NB4 (cell line): ENCODE measurements around the gene PDGFC.

ENCODE experiments used
- DNase-seq: peaks from one replicate; pipeline ENCODE4 v3.0.0; 2010; ENCODE audit warnings: low read depth
- H3K4me3 ChIP-seq: one replicate; pipeline ENCODE4 v1.5.1; 2011; ENCODE audit warnings: mild to moderate bottlenecking, low read depth, low read length, moderate library complexity
- MYC ChIP-seq: IDR thresholded peaks from 2 replicates; pipeline ENCODE4 v1.6.1; 2011; ENCODE audit warnings: low read depth, low read length
- POLR2A ChIP-seq: IDR thresholded peaks from 2 replicates; pipeline ENCODE4 v1.6.1; 2011; ENCODE audit warnings: mild to moderate bottlenecking; ENCODE audit not compliant: insufficient read length; ENCODE audit errors: extremely low read depth
- TF ChIP-seq, protein P1 (sequence below): IDR thresholded peaks from one replicate; pipeline ENCODE4 v1.5.1; 2012; ENCODE audit warnings: low read depth, low read length
- TF ChIP-seq, protein P2 (sequence below): IDR thresholded peaks from 2 replicates; pipeline ENCODE4 v1.6.1; 2011; ENCODE audit warnings: low read depth, low read length

The PDGFC gene

DNA sequence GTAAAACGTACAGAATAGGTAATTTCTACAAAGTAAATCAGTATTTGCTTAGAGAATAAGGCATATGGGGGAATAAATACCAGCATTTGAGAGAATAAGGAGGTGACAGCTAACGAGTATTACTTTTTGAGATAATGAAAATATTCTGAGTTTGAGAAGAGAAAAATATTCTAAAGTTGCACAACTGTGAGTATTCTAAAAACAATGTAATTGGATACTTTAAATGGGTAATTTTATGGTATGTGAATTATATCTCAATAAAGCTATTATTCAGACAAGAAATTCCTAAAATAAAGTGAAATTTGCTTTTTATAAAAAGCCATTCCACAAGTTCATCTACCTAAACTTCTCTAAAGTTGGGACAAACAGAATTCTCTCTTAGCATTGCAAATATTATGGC lies 62.6 kb downstream of the PDGFC start:
- H3K4me3 ChIP-seq: no peak overlapping the region
- TF ChIP-seq, protein P1, sequence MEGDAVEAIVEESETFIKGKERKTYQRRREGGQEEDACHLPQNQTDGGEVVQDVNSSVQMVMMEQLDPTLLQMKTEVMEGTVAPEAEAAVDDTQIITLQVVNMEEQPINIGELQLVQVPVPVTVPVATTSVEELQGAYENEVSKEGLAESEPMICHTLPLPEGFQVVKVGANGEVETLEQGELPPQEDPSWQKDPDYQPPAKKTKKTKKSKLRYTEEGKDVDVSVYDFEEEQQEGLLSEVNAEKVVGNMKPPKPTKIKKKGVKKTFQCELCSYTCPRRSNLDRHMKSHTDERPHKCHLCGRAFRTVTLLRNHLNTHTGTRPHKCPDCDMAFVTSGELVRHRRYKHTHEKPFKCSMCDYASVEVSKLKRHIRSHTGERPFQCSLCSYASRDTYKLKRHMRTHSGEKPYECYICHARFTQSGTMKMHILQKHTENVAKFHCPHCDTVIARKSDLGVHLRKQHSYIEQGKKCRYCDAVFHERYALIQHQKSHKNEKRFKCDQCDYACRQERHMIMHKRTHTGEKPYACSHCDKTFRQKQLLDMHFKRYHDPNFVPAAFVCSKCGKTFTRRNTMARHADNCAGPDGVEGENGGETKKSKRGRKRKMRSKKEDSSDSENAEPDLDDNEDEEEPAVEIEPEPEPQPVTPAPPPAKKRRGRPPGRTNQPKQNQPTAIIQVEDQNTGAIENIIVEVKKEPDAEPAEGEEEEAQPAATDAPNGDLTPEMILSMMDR: no peak
- TF ChIP-seq MYC (no peak), POLR2A (no peak)
- TF ChIP-seq, protein P2, sequence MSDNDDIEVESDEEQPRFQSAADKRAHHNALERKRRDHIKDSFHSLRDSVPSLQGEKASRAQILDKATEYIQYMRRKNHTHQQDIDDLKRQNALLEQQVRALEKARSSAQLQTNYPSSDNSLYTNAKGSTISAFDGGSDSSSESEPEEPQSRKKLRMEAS: no peak
- no peak for DNase-seq

DNA sequence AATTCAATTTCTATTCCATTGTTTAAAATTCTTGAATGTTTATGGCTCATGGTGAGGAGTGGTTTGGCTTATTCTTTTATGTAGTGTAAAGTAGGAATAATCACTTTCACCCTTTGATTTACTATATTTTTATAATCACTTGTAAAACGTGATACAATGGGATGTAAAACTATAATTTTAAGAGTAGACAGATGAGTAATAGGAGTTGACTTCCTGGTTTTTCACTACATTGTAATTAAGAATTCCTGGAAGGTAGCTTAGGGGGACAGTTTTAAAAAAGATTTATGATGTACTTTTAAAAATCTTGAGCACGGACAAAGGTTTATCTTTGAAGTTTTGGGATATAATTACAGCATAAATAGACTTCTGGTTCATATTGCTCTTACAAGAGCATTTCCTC lies 65.3 kb downstream of the PDGFC start:
- no peak overlapping the region for H3K4me3 ChIP-seq
- no peak for DNase-seq
- TF ChIP-seq POLR2A: no peak
- TF ChIP-seq, protein P2: no peak
- no peak for TF ChIP-seq MYC
- TF ChIP-seq, protein P1: no peak

DNA sequence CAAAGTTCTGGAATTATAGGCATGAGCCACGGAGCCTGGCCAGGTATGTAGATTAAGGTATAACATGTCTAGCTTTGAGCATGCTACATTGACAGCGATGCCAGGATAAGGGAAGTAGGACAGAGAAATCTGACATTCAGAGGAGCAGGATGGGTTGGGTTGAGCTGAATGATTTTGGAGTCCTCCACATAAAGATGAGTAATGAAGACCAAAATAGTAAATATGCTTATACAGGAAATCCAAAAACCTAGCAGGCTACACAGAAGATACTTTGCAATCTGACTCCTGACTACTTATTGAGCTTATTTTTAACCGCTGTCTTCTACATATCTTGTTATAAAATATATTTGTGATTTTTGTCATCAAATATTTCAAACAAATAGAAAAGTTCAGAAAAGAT lies 69.7 kb downstream of the PDGFC start:
- TF ChIP-seq POLR2A: no peak
- TF ChIP-seq, protein P2: no peak
- no peak for TF ChIP-seq MYC
- TF ChIP-seq, protein P1: no peak
- no peak overlapping the region for H3K4me3 ChIP-seq
- no peak for DNase-seq

DNA sequence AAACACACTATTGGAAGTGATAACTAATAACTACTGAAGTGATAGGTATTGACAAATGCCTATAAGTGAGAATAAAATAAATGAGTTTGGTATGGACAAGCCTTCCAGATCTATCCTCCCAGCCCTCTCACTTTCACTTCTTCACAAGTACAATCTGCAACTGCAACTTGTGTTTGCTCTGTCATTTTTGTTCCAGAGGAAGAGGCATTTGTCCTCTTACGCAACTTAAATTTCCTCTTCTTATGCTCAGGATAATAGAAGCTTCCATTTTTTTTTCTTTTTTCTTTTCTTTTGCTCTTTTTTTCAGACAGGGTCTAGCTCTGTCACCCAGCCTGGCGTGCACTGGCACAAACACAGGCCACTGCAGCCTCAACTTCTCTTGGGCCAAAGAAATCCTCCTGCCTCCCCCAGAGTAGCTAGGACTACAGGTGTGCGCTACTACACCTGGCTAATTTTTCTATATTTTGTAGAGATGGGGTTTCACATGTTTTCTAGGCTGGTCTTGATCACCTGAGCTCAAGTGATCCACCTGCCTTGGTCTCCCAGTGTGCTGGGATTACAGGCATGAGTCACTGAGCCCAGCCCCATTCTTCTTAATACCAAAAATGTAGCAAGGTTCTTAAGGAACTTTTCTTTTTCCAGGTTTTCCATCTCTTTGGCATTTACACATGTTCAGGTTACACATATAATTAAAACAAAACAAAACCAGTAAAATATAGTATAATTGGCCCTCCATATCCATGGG lies 73.1 kb downstream of the PDGFC start:
- TF ChIP-seq, protein P2: no peak
- no peak for TF ChIP-seq MYC
- TF ChIP-seq POLR2A: no peak
- TF ChIP-seq, protein P1: no peak
- no peak overlapping the region for H3K4me3 ChIP-seq
- no peak for DNase-seq

DNA sequence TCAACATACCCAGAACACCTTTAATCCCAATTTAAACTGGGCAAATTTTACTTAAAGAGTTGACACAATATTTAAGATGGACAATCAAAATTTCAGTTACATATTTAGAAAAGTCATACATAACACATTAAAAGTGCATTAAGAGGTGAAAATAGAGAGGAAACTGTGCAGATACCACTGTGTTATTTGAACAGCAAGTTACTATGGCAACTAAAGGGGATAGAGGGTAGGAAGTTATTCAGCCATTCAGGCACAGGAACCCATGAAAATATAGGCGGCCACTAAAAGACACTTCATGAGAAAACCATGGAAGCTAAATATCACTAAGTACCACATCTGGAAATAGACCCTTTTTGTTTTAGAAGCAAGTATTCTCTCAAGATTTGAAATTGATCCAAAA lies 75.1 kb downstream of the PDGFC start:
- DNase-seq: no peak
- no peak for TF ChIP-seq POLR2A
- TF ChIP-seq, protein P1: no peak
- TF ChIP-seq MYC: no peak
- TF ChIP-seq, protein P2: no peak
- H3K4me3 ChIP-seq: no peak overlapping the region
